Embryonic facial prominence (tissue), 1 donor: Measurements from ENCODE around the gene PPP1R13B.

ENCODE experiments used
- DNase-seq: peaks from one replicate; pipeline ENCODE4 v3.0.0-alpha.2; 2016; ENCODE audit errors: extremely low spot score

PPP1R13B gene

GRCh38 chr14:103745424-103745823 lies 102.0 kb downstream of the PPP1R13B start:
- no peak for DNase-seq

- DNase-seq = no peak
Measured at GRCh38 chr14:103744621-103745395, 102.6 kb downstream of the PPP1R13B start.

GRCh38 chr14:103743691-103744090 lies 103.7 kb downstream of the PPP1R13B start:
- no peak for DNase-seq

- DNase-seq = no peak
Measured at GRCh38 chr14:103742499-103743255, 104.7 kb downstream of the PPP1R13B start.

- DNase-seq = no peak
Measured at GRCh38 chr14:103741876-103742275, 105.5 kb downstream of the PPP1R13B start.

- no peak for DNase-seq
Measured at GRCh38 chr14:103740991-103741689, 106.2 kb downstream of the PPP1R13B start.

GRCh38 chr14:103739793-103740501 lies 107.4 kb downstream of the PPP1R13B start:
- DNase-seq = no peak

GRCh38 chr14:103739466-103739792 lies 107.9 kb downstream of the PPP1R13B start:
- DNase-seq = no peak

GRCh38 chr14:103738701-103739451 lies 108.5 kb downstream of the PPP1R13B start:
- no peak for DNase-seq

- no peak for DNase-seq
Measured at GRCh38 chr14:103738166-103738565, 109.2 kb downstream of the PPP1R13B start.

GRCh38 chr14:103737432-103738045 lies 109.8 kb downstream of the PPP1R13B start:
- no peak for DNase-seq

- DNase-seq = no peak
Measured at GRCh38 chr14:103736546-103737431, 110.6 kb downstream of the PPP1R13B start.

- DNase-seq = no peak
Measured at GRCh38 chr14:103735815-103736545, 111.4 kb downstream of the PPP1R13B start.

- DNase-seq = no peak
Measured at GRCh38 chr14:103735439-103735814, 111.9 kb downstream of the PPP1R13B start.

GRCh38 chr14:103735022-103735421 lies 112.4 kb downstream of the PPP1R13B start:
- no peak for DNase-seq

GRCh38 chr14:103734081-103734888 lies 113.1 kb downstream of the PPP1R13B start:
- DNase-seq = no peak

GRCh38 chr14:103733651-103734050 lies 113.7 kb downstream of the PPP1R13B start:
- no peak for DNase-seq
